Osteoblast (primary cell): ENCODE data around the gene FBXW8. TPM values are rescaled to one million over a fixed set of nuclear protein-coding genes. Genes with fewer than 3 reads are reported as not detected.

Experiments
- DNase-seq: peaks from one replicate; pipeline ENCODE4 v3.0.0; 2011; ENCODE audit warnings: low spot score, mixed read lengths; ENCODE audit not compliant: insufficient read length; ENCODE audit errors: missing footprints
- H2AFZ ChIP-seq: 2 replicates; pipeline ENCODE4 v1.6.0; 2011; ENCODE audit warnings: mild to moderate bottlenecking, low read length
- H3K27ac ChIP-seq: 2 replicates; pipeline ENCODE4 v1.5.1; 2011; ENCODE audit warnings: mild to moderate bottlenecking, low read depth, low read length, moderate library complexity
- H3K27me3 ChIP-seq: 2 replicates; pipeline ENCODE4 v1.6.0; 2012; ENCODE audit warnings: mild to moderate bottlenecking, control low read depth, inconsistent platforms, low read length, moderate library complexity; ENCODE audit not compliant: insufficient read depth
- H3K36me3 ChIP-seq: 2 replicates; pipeline ENCODE4 v1.5.1; 2011; ENCODE audit warnings: mild to moderate bottlenecking, low read length, control low read depth, moderate library complexity; ENCODE audit not compliant: insufficient read depth
- H3K4me1 ChIP-seq: 2 replicates; pipeline ENCODE4 v1.5.1; 2011; ENCODE audit warnings: mild to moderate bottlenecking, low read length, control low read depth, moderate library complexity; ENCODE audit not compliant: insufficient read depth
- H3K4me2 ChIP-seq: 2 replicates; pipeline ENCODE4 v1.6.0; 2011; ENCODE audit warnings: mild to moderate bottlenecking, low read length; ENCODE audit not compliant: insufficient read depth
- H3K4me3 ChIP-seq: fragments of 200-600 bp; sonication (generic); 3 replicates; pipeline ENCODE4 v1.5.1; 2012; ENCODE audit warnings: mild to moderate bottlenecking, low read length, inconsistent platforms; ENCODE audit not compliant: insufficient read depth
- H3K79me2 ChIP-seq: 2 replicates; pipeline ENCODE4 v1.6.0; 2012; ENCODE audit warnings: mild to moderate bottlenecking, low read length, control low read depth, inconsistent platforms; ENCODE audit not compliant: insufficient read depth
- H3K9me3 ChIP-seq: 2 replicates; pipeline ENCODE4 v1.5.1; 2011; ENCODE audit warnings: low read depth, low read length, control low read depth
- H4K20me1 ChIP-seq: 2 replicates; pipeline ENCODE4 v1.6.0; 2012; ENCODE audit warnings: mild to moderate bottlenecking, low read length, control low read depth; ENCODE audit not compliant: insufficient read depth
- CTCF ChIP-seq: IDR thresholded peaks from 2 replicates; pipeline ENCODE4 v1.5.1; 2011; ENCODE audit warnings: mild to moderate bottlenecking, low read depth, low read length, moderate library complexity; ENCODE audit errors: extremely low read depth
- total RNA-seq: library from RNA; depleted of rRNA; stranded (reverse); fragments of >200 nt; gene quantifications from 2 replicates; pipeline ENCODE4 v1.2.3, GENCODE V29; 2012

Gene FBXW8
- total RNA-seq, 1 donor, result 27.5 TPM

DNA sequence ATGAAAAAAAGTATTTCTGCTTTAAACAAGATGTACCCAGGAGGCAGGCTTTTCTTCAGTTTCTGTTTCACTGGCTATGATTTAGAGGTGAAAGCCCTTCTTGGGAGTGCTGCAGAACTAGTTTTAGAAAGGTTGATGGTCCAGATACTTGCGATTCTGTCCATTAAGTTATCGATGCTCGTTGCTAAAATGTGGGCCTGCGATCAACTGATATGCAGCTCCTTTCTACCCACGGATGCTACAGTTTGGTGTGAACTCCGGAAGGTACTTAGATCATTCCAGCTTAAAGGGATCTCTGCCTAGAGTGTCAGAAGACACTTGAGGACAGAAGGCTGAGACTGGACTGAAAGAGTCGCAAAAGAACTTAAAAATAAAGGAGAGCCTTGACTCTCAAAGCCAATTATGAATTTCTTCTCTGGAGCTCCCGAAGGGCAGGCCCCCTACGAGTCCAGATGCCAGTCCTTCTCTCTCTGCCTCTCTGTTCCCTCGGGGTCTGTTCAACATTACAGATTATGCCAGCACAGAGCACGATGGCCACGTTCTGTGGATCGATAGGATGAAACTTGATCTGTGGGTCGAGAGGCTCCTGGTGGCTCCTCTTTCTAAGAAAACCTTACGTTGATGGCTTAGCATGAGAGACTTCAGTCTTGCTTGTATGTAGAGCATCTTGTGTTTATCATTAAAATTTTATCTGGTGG is 40.0 kb downstream of the FBXW8 start:
- Histone ChIP-seq H3K4me1 (no peaks in the 10 kb centered on the region), H3K27me3 (no peaks in the 10 kb centered on the region), H3K9me3 (no peaks in the 10 kb centered on the region), H2AFZ (no peak overlapping the region), H3K4me2 (no peak overlapping the region), H3K27ac (no peak overlapping the region), H3K36me3 (peaks cover 51% of the 10 kb centered on the region), H3K4me3 (no peak overlapping the region), H4K20me1 (peaks cover 7% of the 10 kb centered on the region), H3K79me2 (peaks cover 2% of the 10 kb centered on the region)
- no peak for DNase-seq
- no peak for TF ChIP-seq CTCF

DNA sequence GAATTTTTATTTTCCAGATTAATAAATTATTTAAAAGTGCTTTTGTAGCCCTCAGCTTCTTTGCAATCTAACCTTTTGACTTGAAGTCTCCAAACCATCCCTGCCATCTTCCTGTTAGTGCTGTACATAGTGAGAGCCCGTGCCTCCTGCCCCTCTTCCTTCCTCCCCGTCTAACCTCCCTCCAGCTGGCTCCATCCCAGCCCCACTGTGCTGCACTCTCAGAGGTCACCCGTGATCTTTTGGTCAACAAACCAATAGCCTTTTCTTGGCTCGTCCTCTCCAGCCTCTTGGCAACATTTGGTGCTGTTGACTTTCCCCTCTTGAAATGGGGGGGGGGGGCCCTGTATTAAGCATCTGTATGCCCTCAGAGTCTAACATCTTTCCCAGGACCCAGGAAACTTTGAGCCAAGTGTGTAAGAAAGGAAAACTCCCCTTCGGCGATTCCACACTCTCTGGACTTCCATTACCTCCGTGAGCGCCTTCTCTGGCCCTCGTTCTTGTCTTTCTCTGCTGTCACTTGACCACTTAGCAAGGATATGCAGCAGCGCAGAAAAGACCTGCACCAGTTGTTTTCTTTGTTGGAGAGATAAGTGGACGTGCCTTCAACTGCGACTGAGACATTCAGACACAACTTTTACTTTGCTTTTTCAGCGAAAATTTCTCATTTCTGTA is 44.1 kb downstream of the FBXW8 start:
- no peaks in the 10 kb centered on the region for H3K9me3 ChIP-seq
- peaks cover 3% of the 10 kb centered on the region for H3K79me2 ChIP-seq
- no peaks in the 10 kb centered on the region for H3K27me3 ChIP-seq
- H3K4me2 ChIP-seq, result no peak overlapping the region
- no peak overlapping the region for H3K4me3 ChIP-seq
- no peaks in the 10 kb centered on the region for H3K4me1 ChIP-seq
- H4K20me1 ChIP-seq, result peaks cover 9% of the 10 kb centered on the region
- H3K27ac ChIP-seq, result no peak overlapping the region
- TF ChIP-seq CTCF, result no peak
- H2AFZ ChIP-seq, result no peak overlapping the region
- DNase-seq, result no peak
- H3K36me3 ChIP-seq, result peaks cover 16% of the 10 kb centered on the region

GRCh38 chr12:116955382-116956021 is 44.8 kb downstream of the FBXW8 start:
- no peak overlapping the region for H3K4me3 ChIP-seq
- H3K4me1 ChIP-seq, result no peaks in the 10 kb centered on the region
- peaks cover 16% of the 10 kb centered on the region for H3K36me3 ChIP-seq
- no peak overlapping the region for H3K27ac ChIP-seq
- no peak overlapping the region for H2AFZ ChIP-seq
- H3K4me2 ChIP-seq, result no peak overlapping the region
- H4K20me1 ChIP-seq, result peaks cover 9% of the 10 kb centered on the region
- no peaks in the 10 kb centered on the region for H3K9me3 ChIP-seq
- TF ChIP-seq CTCF, result no peak
- H3K27me3 ChIP-seq, result no peaks in the 10 kb centered on the region
- H3K79me2 ChIP-seq, result peaks cover 6% of the 10 kb centered on the region
- DNase-seq, result no peak
